Right forelimb (tissue), 1 donor: ENCODE data around the gene PFKL.
"Not testable (repeated sequence)": the region's sequence is repeated elsewhere in the genome, so short reads cannot be mapped to it uniquely, and the experiment has no call there.

ENCODE experiments used
- DNase-seq: peaks from one replicate; pipeline ENCODE4 v3.0.0-alpha.2; 2018

Gene PFKL

DNA sequence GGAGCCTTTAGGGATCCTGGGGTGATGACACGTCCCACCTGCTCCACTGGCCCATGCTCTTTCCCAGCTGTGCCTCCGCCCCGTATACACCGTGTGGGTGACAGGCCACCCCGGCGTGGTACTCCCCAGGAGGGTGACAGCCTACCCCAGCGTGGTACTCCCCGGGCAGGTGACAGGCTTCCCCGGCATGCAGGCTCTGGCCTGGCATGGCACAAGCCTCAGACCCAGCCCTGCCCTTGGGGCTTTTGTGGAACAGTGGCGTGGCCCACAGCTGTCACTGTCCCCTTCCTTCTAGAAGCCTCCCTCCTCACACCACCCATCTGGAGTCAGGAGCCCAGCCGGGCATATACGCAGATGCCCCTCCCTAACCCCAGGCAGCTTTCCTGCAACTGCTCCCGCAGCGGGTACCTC is 4.7 kb upstream of the PFKL start:
- DNase-seq = no peak

DNA sequence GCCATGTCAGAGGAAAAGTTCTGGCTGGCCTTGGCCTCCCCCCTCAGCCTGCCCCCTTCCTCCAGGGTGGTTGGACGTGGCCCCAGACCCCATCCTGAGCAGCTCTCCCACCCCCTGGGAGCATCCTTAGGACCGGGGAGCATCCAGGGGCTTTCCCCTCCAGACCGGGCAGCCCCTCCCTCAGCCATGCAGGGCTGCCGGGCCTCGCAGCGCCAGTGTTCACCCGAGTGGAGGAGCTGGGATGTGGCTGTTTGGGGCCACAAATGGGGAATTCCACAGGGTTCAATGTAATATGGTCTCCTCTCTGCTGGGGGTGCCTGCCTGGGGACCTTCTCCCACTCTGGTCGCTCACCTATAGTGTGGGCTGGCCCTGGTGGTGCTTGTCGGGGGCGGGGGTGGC is 4.2 kb upstream of the PFKL start:
- no peak for DNase-seq

DNA sequence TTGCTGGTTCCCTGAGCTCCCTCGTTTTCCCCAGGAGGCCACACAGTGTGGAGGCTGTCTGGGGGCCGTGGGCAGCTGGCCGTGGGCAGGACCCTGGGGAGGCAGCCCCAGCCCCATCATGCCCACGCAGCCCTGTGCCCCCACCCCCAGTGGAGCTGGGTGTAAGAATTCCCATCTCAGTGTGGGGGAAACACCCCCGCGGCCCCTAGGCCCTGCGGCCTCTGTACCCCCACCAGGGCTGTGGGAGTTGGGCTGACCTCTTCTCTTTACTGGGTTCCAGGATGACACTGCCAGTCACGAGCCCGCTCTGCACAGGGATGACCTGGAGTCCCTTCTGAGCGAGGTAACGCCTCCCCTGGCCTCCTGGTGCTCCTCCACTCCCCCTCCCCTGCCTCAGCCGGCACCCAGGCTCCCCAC is 3.7 kb upstream of the PFKL start:
- no peak for DNase-seq

DNA sequence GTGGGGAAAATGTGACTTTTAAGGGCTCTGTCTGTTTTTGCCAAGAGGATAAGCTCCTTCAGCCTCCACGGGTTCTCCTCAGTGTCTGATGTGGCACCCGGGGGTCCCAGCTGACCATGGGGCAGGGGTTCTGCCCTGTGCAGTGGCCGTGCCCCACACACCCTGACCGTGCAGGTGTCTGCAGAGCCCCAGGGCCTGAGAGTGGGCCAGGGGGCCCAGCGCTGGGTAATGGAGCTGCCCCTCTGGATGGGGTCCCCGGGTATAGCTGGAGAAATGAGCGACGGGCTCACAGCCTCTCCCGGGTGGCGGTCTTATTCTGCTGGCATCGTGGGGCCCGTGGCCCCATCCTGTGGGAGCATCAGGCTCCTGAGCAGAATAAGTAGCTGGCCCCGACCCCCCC is 2.9 kb upstream of the PFKL start:
- DNase-seq = no peak

DNA sequence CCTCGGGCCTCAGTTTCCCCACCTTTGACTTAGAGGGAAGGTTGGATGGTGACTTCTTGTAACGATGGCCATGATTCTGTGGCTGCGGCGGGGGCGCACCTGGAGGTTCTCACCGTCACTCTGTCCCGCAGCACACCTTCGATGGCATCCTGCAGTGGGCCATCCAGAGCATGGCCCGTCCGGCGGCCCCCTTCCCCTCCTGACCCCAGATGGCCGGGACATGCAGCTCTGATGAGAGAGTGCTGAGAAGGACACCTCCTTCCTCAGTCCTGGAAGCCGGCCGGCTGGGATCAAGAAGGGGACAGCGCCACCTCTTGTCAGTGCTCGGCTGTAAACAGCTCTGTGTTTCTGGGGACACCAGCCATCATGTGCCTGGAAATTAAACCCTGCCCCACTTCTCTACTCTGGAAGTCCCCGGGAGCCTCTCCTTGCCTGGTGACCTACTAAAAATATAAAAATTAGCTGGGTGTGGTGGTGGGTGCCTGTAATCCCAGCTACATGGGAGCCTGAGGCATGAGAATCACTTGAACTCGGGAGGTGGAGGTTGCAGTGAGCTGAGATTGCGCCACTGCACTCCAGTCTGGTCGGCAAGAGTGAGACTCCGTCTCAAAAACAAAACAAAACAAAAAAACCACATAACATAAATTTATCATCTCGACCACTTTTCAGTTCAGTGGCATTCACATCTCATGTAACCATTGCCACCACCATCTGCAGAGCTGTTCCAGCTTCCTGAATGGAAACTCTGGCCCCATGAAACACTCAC is 2.1 kb upstream of the PFKL start:
- peak; percentile 89 for DNase-seq

DNA sequence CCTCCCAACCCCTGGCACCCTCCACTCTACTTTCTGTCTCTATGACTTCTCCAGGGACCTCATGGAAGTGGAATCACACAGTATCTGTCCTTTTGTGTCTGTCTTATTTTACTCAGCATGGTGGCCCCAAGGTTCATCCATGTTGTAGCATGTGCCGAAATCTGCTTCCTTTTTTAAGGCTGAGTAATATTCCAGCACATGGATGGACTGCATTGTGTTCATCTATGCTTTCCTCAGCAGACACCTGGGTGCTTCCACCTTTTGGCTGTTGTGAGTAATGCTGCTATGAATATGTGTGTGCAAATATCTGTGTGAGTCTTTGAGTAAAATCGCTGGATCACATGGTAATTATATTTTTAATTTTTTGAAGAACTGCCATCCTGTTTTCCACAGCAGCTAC is 1.6 kb upstream of the PFKL start:
- no peak for DNase-seq

DNA sequence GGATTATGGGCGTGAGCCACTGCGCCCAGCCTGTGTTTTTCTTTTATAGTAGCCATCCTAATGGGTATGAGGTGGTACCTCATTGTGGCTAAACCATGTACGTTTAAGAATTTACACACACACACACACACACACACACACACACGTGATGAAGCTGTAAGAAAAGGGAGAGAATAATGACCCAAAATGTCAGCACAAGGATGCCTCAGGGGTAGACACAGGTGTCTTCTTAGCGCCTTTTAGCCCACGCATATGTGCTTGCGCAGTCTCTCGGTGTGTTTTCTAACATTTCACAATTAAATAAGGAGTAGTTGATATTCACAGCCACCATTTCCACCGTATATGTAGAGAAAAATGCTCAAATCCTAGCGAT is 782 bp upstream of the PFKL start:
- DNase-seq = no peak

DNA sequence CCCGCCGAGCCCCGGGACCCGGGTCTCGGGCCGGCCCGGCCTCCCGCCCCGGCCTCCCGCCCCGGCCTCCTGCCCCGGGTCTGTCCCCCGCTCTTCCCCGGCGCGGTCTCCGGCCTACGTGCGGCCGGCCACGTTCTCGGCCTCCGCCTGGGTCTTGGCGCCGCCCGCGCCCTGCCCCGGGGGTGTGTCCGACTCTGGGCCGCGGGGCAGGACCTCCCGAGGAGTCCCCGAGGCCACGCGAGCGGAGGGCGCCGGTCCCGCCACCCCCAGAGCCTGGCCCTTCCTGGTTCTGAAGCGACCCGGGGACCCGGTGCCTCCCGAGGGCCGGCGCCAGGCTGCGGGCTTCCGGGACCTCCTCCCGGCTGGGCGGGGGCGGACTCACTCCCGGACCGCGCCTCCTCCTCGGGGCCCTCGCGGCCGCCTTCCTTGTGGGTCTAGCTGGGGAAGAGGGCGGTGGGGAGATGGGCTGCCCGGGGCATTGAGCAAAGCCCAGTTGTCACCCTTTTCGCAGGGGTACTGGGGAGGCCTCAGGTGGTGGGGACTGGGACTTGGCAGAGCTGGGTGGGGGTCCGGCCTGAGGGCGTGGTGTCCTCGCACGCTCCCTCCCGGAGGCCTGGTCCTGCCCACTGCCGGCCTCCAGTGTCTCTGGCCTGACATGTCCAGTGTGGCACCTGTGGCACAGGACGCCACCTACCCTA is 558 bp downstream of the PFKL start:
- DNase-seq = peak; percentile 79

DNA sequence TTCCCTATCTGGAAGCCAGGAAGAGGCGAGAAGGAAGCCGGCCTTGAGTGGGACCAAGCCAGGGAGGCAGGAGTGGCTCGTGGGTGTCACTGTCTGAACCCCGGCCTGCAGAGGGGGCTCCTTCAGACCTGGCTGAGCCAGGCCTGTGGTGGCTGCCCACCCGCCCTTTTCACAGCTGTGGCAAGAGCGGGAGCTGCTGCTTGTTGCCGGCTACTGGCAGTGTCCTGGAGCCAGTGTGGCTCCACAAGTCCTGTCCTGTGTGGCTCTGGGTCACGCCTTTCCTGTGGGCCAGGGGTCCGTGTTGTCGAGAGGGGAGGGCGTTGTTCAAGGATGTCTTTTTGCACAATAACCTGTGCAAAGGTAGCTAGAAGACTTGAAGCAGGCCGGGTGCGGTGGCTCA is 1.3 kb downstream of the PFKL start:
- DNase-seq = no peak

DNA sequence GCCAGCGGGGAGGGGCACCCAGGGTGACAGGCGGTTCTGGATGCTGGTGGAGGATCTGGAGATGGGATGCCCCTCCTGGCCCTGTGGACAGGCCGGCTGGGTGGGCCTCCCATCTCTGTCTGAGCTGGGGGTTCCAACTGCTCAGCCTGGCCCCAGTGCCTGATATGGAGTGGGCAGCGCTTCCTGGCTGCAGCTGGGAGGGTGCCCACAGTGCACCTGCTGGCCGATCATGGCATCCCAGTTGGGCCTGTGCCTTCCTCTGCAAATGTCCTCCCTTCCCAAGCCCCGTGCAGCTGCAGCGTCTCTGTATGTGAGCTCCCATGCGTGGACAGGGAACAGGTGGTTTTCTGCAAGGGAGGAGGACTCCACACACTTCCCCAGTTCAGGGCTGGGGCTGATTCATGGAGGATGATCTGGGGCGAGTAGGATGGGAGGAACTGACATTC is 2.1 kb downstream of the PFKL start:
- no peak for DNase-seq

DNA sequence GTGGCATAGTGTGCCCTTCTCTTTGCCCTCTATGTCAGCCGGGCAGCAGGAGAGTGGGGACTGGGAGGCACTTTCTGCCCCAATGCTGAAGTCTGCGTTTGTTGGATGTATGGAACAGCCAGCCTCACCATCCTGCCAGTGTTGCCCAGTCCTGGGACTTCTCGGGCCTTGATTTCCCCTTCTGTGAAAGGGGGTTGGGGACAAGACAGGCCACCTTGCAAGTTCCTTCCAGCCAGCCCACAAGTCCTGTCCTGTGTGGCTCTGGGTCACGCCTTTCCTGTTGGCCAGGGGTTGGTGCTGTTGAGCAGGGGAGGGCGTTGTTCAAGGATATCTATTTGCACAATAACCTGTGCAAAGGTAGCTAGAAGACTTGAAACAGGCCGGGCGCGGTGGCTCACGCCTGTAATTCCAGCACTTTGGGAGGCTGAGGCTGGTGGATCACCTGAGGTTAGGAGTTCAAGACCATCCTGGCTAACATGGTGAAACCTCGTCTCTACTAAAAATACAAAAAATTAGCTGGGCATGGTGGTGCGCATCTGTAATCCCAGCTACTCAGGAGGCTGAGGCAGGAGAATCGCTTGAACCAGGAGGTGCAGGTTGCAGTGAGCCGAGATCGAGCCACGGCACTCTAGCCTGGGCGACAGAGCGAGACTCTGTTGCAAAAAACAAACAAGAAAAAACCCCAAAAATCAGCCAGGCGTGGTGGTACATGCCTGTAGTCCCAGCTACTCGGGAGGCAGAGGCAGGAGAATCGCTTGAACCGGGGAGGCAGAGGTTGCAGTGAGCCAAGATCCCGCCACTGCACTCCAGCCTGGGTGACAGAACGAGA is 2.9 kb downstream of the PFKL start:
- DNase-seq = not testable (repeated sequence)

DNA sequence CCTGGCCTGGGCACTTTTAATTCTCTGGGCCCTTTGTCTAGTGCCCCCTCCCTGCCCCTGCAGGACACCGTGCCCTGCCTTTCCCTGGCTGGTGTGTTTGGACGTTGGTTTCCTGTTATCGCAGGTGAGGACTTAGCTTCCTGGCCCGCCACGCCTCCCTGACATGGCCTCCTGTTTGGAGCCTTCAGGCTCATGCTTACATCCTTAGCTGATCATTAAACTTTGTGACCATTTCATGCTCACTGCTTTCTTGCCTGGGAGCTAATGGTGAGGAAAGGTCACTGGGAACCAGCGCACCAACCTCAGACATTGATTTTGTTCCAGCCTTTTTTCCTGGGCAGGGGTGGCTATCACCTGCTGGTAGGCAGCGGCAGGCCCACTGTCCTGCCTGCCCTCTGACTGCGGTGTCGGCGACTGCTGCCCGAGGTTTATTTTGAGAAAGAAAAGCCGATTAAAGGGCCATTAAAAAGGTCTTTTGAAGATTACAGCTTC is 3.7 kb downstream of the PFKL start:
- DNase-seq = no peak

DNA sequence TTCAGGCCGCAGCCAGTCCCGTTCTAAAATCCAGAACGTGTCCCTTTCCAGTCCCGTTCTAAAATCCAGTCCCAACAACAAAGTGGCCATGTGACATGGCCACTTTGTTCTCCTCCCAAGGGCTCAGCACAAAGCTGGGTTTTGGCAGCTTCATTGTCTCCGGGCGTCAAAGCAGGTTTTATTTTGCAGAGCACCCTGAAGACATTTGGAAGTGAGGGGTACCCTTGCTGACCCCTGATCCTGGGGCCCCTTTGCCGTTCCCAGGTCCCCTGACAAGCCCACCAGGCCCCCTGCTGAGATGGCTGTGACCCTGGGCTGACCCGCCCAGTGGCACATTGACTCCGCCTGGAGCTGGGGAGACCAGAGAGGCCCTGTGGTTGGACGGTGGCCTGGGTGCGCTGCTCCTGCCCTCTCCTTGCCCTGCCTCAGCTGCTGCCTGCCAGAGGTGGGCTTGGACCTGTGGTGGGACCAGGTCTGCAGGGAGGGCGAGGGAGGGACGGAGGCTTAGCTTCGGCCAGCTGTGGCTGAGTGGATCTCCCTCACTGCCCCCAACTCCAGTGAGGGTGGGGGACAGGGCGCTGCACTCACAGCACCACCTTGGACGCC is 4.3 kb downstream of the PFKL start:
- DNase-seq = no peak

DNA sequence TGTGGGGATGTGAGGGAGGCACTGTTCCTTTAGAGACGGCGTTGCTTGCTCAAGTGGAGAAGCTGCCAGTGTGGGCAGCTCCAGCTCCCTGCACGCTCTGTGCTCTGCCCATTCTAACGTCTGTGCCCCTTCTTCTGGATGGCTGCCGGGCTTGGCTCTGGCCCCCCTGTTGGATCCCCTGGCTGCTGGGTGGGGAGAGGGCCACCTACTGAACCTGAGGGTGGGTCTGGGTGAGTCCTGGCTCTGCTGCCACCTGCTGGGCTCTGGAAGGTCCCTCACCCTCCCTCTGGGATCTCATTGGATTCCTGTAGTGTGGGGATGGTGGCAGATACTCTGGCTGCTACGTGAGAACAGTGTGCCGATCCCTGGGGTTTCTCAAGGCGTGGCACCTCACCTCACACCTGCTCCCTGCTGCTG is 5.0 kb downstream of the PFKL start:
- DNase-seq = no peak

DNA sequence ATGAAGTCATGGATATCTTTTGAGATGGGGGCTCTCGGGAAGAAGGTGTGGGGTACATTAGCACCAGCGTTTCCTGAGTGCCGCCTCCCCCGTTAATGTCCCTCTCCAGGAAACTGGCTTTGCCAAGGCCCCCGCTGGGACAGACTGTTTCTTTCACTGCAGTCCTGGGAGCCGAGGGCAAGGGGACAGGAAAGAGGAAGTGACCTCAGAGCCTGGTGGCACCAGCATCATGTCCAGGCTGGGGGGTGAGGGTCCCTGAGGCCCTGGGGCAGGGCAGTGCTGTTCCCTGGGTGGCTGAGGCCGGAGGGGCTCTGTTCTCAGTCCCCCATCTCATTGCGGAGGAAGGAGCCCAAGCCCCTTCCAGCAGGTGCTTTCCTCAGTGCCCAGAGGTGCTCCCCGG is 5.8 kb downstream of the PFKL start:
- DNase-seq = no peak

DNA sequence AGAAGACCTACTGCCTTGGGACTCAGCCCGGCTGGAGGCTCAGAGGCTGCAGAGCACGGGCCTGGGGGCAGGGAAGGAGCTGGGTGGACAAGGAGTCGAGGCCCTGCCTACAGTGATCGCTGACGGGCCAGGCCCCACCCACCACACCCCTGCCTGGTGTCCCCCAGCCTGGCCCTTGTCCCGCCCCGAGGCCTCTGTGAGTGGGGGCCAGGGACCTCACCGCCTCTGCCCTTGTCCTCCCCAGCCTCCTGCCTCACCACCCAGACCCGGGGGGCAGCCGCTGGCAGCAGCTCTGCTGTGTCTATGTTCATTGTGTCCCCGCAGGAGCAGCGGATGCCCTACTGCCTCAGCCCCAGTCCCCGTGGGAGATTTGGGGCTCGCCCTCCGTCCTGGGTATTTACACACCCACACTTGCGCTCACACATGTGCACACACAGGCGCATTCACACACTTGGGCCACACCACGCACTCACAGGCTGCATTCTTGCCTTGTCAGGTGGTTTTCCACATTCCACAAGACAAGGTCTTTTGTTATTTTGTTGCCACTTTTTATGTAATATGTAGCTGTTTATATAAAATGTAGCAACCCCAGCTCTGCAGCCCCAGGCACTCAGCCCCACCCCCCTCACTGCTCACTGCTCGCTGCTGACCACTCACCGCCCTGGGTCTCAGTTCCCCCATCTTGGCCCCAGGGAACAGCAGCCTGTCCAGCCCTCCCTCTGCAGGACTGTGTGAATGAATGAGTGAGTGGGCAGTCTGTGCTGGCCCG is 7.3 kb downstream of the PFKL start:
- no peak for DNase-seq

DNA sequence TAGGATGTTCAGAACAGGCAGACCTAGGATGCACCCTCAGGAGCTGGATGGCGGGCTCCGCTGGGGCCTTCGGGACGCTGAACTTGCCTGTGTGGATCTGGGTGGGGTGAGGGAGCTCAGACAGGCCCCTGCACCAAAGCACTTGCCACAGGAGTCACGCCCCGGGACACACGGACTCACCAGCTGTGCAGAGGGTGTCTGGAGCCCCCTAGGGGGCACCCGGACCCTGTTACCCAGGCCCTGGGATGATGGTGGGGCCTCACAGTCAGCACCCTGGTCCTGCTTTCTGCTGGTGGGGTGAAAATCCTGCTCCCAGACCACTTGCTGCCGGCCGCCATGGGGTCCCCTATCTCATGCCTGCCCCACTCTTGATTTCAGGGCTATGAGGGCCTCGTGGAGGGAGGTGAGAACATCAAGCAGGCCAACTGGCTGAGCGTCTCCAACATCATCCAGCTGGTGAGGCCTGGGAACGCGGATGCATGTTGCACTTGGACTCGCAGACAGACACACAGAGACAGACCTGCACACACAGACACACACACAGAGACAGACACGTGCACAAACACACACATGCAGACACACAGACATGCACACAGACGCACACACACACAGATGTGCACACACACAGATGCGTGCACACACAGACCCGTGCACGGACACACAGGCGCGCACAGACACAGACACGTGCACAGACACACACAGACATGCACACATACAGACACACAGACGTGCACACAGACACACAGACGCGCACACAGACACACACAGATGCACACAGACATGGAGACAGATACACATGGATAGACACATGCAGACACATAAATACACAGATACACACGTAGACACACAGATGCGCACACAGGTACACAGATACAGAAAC is 11.0 kb downstream of the PFKL start:
- no peak for DNase-seq

DNA sequence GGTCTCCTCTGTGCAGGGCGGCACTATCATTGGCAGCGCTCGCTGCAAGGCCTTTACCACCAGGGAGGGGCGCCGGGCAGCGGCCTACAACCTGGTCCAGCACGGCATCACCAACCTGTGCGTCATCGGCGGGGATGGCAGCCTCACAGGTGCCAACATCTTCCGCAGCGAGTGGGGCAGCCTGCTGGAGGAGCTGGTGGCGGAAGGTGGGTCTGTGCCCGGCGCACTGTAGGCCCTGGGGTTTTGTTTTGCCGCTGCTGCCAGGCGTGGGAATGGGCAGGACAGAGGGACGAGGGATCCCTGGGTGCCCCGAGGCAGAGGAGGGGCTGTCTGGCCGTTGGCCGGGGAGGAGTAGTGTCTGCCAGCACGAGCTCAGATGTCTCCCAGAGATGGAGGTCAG is 12.2 kb downstream of the PFKL start:
- DNase-seq = no peak

DNA sequence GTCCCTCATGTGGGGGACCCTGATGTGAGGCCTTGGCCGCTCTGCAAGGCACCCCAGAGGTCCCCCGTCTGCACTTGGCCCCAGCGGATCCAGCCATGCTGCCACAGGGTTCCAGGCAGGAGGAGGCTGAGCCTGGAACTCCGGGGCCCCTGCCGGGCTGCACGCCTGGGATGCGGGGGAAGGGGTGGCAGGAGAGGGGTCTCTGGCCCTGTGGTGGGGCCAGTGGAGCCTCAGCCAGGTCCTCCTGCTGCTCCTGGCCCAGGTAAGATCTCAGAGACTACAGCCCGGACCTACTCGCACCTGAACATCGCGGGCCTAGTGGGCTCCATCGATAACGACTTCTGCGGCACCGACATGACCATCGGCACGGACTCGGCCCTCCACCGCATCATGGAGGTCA is 12.9 kb downstream of the PFKL start:
- no peak for DNase-seq

DNA sequence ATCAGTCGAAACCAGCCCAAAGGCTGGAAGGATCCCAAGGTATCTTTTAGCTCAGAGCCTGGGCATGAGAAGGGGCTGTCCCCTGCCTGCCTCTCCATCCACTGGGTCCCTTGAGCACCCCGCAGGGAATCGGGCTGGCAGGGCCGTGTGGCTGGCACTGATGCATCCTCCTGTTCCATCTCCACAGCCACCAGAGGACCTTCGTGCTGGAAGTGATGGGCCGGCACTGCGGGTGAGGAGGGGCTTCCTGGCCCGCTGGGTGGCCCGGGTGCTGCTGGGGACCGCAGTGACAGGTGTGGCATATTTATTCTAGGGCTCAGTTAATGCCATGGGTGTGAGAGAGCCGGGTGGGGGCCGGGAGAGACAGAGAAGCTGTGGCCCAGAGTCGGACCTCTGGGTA is 13.6 kb downstream of the PFKL start:
- no peak for DNase-seq

DNA sequence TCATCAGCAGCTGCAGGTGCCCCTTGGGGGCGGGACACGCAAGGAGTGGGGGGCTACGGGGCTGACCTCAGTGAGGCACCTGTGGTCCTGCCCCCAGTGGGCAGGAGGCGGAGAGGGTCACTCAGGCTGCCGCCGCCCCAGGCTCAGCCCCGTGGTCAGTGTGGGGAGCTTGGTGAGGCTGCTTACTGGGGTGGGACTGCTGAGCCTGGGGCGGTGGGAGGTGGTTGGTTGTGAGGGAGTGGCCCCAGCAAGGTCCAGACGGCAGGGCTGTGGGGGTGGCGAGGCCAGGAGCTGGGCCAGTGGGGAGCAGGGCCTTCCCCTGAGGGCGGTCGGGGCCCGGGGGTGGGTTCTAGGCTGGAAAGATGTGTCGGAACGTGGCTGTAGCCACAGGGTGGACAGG is 14.3 kb downstream of the PFKL start:
- no peak for DNase-seq
